Tibial artery (tissue), 4 donors: ENCODE results near the gene RYR2.
"Not testable (repeated sequence)": the region's sequence is repeated elsewhere in the genome, so short reads cannot be mapped to it uniquely, and the experiment has no call there.

Experiments used
- DNase-seq, 2 donors: peaks; one replicate each; pipeline ENCODE4 v3.0.0-alpha.2; 2019
- H3K27ac ChIP-seq, 2 donors: fragments of 200-600 bp; sonication (generic) in 1 of 2; 1 replicate in 1 of 2; 2 replicates in 1 of 2; pipeline ENCODE4 v1.5.1; 2018 to 2019; ENCODE audit warnings: mild to moderate bottlenecking in 1 of 2
- H3K27me3 ChIP-seq, 2 donors: fragments of 200-600 bp; sonication (generic) in 1 of 2; one replicate each; pipeline versions ENCODE4 v1.5.1 to v1.6.0; 2016 to 2019
- H3K36me3 ChIP-seq, 3 donors: fragments of 200-600 bp; sonication (generic) in 2 of 3; one replicate each; pipeline ENCODE4 v1.5.1; 2016 to 2019; ENCODE audit warnings: mild to moderate bottlenecking in 2 of 3
- H3K4me1 ChIP-seq, 4 donors: fragments of 200-600 bp; sonication (generic) in 2 of 4; 1 replicate in 3 of 4; 2 replicates in 1 of 4; pipeline ENCODE4 v1.5.1; 2016 to 2019
- H3K4me3 ChIP-seq, 2 donors: fragments of 200-600 bp; sonication (generic) in 1 of 2; 1 replicate in 1 of 2; 2 replicates in 1 of 2; pipeline ENCODE4 v1.5.1; 2018 to 2019; ENCODE audit warnings: mild to moderate bottlenecking in 2 of 2
- H3K9me3 ChIP-seq, 3 donors: fragments of 200-600 bp; sonication (generic) in 1 of 3; one replicate each; pipeline ENCODE4 v1.5.1; 2016 to 2019
- intact Hi-C: fragments of 100-400 bp; cut with DNase I; formaldehyde crosslinking; loops from one replicate; pipeline ENCODE4 v1.15.0; 2023; ENCODE audit warnings: low total_unique reads
- TF ChIP-seq, protein P1 (sequence below), 2 experiments: fragments of 200-600 bp in 1 of 2; fragments of 450-650 bp in 1 of 2; IDR thresholded peaks; one replicate each; pipeline ENCODE4 v1.5.1; 2017 to 2019; ENCODE audit warnings: antibody characterized with exemption in 2 of 2, mild to moderate bottlenecking in 1 of 2, moderate library complexity in 1 of 2

Gene RYR2

DNA sequence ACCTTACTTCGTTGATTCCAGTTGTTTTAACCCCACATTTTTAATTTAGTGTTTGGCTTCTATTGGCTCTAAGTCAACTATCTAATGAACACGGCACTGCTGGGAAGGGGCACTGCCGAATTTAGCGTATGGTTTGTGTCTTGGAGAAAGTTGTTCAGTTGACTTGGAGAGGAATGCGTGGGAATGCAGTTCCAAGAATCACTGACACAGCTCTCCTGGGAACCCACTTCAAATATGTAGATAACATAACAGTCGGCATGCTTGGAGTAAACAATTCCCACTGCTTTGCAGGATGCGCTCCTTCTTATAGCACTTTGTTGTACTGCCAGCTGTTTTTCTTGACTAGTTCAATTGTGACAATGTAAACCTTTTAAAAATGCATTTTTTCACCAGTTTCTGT lies 104.3 kb downstream of the RYR2 start:
- TF ChIP-seq, protein P1, sequence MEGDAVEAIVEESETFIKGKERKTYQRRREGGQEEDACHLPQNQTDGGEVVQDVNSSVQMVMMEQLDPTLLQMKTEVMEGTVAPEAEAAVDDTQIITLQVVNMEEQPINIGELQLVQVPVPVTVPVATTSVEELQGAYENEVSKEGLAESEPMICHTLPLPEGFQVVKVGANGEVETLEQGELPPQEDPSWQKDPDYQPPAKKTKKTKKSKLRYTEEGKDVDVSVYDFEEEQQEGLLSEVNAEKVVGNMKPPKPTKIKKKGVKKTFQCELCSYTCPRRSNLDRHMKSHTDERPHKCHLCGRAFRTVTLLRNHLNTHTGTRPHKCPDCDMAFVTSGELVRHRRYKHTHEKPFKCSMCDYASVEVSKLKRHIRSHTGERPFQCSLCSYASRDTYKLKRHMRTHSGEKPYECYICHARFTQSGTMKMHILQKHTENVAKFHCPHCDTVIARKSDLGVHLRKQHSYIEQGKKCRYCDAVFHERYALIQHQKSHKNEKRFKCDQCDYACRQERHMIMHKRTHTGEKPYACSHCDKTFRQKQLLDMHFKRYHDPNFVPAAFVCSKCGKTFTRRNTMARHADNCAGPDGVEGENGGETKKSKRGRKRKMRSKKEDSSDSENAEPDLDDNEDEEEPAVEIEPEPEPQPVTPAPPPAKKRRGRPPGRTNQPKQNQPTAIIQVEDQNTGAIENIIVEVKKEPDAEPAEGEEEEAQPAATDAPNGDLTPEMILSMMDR (IDR thresholded peaks at IDR 0.05), result no peak

DNA sequence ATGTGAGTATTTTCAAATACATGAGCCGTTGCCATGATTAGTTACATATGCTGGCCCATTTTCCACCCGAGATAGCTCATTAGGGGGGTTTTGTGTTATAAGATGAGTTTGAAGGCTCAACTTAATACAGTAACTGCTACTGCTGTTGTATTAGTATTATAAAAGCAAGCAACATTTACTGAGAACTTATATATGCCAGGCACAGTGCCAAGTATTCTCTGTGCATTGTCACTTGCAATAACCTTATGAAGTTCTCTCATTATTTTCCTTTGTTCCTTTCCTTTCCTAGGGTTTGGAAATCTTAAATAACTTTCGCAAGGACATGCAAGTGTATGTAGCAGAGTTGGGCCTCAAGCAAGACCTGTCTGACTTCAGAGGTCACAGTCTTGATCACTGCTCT lies 107.9 kb downstream of the RYR2 start:
- no peak for DNase-seq

More for the DNA sequence above, 104.3 kb downstream of the RYR2 start:
- intact Hi-C loops, result no loop called here
- H3K27me3 ChIP-seq, result no peaks in the 10 kb centered on the region
- no peaks in the 10 kb centered on the region for H3K36me3 ChIP-seq
- no peaks in the 10 kb centered on the region for H3K9me3 ChIP-seq
- peak overlapping the region; percentile 11 to 24 for H3K4me3 ChIP-seq
- H3K4me1 ChIP-seq, result peaks cover 0 to 76% (median 13%) of the 10 kb centered on the region in 4 donors
- H3K27ac ChIP-seq, result peak overlapping the region; percentile 46 to 71
- no peak for DNase-seq

DNA sequence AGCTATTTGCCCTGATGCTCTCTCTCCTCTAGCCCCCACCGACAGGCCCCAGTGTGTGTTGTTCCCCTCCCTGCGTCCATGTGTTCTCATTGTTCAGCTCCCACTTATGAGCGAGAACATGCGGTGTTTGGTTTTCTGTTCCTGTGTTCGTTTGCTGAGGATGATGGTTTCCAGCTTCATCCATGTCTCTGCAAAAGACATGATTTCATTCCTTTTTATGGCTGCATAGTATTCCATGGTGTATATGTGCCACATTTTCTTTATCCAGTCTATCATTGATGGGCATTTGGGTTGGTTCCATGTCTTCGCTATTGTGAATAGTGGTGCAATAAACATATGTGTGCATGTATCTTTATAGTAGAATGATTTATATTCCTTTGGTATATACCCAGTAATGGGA lies 110.0 kb downstream of the RYR2 start:
- H3K9me3 ChIP-seq, H3K36me3 ChIP-seq, DNase-seq, intact Hi-C loops, H3K27me3 ChIP-seq, H3K4me3 ChIP-seq: not testable (repeated sequence)
- peaks cover 0 to 39% (median 2%) of the 10 kb centered on the region in 4 donors for H3K4me1 ChIP-seq
- peak overlapping the region; percentile 61 to 63 for H3K27ac ChIP-seq

More for the DNA sequence above, 107.9 kb downstream of the RYR2 start:
- Histone ChIP-seq H3K27ac (peak overlapping the region in 1 of 2 donors; percentile 63), H3K27me3 (no peaks in the 10 kb centered on the region), H3K36me3 (no peaks in the 10 kb centered on the region), H3K9me3 (no peaks in the 10 kb centered on the region), H3K4me1 (peaks cover 0 to 60% (median 2%) of the 10 kb centered on the region in 4 donors), H3K4me3 (no peak overlapping the region)
- TF ChIP-seq, protein P1 (IDR thresholded peaks at IDR 0.05), result no peak
- intact Hi-C loops, result no loop called here

DNA sequence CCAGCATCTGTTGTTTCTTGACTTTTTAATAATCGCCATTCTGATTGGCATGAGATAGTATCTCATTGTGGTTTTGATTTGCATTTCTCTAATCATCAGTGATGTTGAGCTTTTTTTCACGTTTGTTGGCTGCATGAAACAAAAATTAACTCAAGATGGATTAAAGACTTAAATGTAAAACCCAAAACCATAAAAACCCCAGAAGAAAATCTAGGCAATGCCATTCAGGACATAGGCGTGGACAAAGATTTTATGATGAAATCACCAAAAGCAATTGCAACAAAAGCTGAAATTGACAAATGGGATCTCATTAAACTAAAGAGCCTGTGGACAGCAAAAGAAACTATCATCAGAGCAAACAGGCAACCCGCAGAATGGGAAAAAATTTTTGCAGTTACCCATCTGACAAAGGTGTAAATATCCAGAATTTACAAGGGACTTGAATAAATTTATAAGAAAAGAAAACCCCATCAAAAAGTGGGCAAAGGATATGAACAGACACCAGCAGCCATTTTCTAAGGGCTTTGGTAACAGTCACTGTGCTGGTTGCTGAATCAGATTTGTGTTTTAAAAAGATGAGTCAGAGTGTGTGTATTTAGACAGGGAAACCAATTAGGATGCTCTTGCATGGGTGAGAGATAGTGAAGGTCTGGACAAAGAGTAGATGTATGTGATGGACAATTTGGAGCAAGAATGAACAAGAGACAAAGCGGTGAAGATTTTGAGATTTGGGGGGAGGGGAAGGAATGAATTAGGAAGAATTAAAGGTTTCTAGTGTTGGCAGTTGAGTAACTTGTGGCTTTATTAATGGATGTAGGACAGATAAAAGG lies 110.7 kb downstream of the RYR2 start:
- intact Hi-C loops, result no loop called here
- TF ChIP-seq, protein P1 (IDR thresholded peaks at IDR 0.05), result no peak

DNA sequence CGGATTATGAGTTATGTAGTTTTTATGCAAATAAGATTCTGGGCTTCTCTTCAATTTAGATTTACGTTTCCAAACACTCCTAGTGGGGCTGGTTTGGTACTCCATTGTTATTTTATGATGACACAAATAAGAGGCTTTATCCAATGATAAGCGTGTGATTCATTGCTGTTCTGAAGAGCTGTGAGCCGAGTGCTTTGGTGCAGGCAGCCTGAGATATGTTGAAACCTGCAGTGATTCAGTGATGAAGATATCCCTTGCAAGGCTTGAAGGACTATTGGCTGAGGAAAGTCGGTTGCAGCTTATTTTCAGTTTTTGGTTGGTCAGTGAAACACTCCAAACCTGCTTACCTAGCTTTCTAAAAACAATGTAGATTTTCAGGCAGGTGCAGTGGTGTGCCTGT lies 112.2 kb downstream of the RYR2 start:
- intact Hi-C loops, result no loop called here

More for the DNA sequence above, 110.7 kb downstream of the RYR2 start:
- no peaks in the 10 kb centered on the region for H3K27me3 ChIP-seq
- H3K9me3 ChIP-seq, result no peaks in the 10 kb centered on the region
- no peak overlapping the region for H3K4me3 ChIP-seq
- DNase-seq, result no peak
- peak overlapping the region in 1 of 2 donors; percentile 16 for H3K27ac ChIP-seq
- no peaks in the 10 kb centered on the region for H3K36me3 ChIP-seq
- H3K4me1 ChIP-seq, result peaks cover 0 to 32% (median 2%) of the 10 kb centered on the region in 4 donors

More for the DNA sequence above, 112.2 kb downstream of the RYR2 start:
- H3K9me3 ChIP-seq, result no peaks in the 10 kb centered on the region
- H3K27ac ChIP-seq, result peak overlapping the region in 1 of 2 donors; percentile 30
- peaks cover 0 to 42% (median 2%) of the 10 kb centered on the region in 4 donors for H3K4me1 ChIP-seq
- no peaks in the 10 kb centered on the region for H3K27me3 ChIP-seq
- TF ChIP-seq, protein P1 (IDR thresholded peaks at IDR 0.05), result no peak
- no peak for DNase-seq
- H3K4me3 ChIP-seq, result no peak overlapping the region
- no peaks in the 10 kb centered on the region for H3K36me3 ChIP-seq
